HEK293T (cell line): ENCODE data around the gene APP.

ENCODE experiments used
- CTCF ChIA-PET: fragments of 350-600 bp; formaldehyde crosslinking; extraction: SDS; loops from one replicate; lab custom pipeline; 2021; ENCODE audit warnings: antibody characterized with exemption, inconsistent platforms; lab: Yijun Ruan, JAX
- POLR2A ChIA-PET: fragments of 350-600 bp; formaldehyde crosslinking; extraction: SDS; loops from one replicate; lab custom pipeline; 2020; ENCODE audit warnings: antibody characterized with exemption, inconsistent platforms; lab: Yijun Ruan, JAX
- DNase-seq: peaks from one replicate; pipeline ENCODE4 v3.0.0; 2012; ENCODE audit warnings: mixed read lengths; ENCODE audit errors: extremely low spot score
- ARNT ChIP-seq: fragments of 450-650 bp; IDR thresholded peaks from 2 replicates; pipeline ENCODE4 v1.6.1; 2017; ENCODE audit warnings: mild to moderate bottlenecking
- BHLHE40 ChIP-seq: fragments of 450-650 bp; IDR thresholded peaks from 2 replicates; pipeline ENCODE4 v1.6.1; 2016; ENCODE audit warnings: mild to moderate bottlenecking, moderate library complexity, borderline replicate concordance
- CTBP1 ChIP-seq: fragments of 450-650 bp; IDR thresholded peaks from 2 replicates; pipeline ENCODE4 v1.6.1; 2016; ENCODE audit warnings: borderline replicate concordance
- ELF4 ChIP-seq: fragments of 450-650 bp; IDR thresholded peaks from 2 replicates; pipeline ENCODE4 v1.6.1; 2017; ENCODE audit warnings: antibody characterized with exemption
- FOXA1 ChIP-seq: fragments of 450-650 bp; IDR thresholded peaks from 2 replicates; pipeline ENCODE4 v1.6.1; 2016; ENCODE audit warnings: mild to moderate bottlenecking
- FOXK2 ChIP-seq: fragments of 450-650 bp; IDR thresholded peaks from 2 replicates; pipeline ENCODE4 v1.6.1; 2016; ENCODE audit warnings: mild to moderate bottlenecking
- FOXM1 ChIP-seq: fragments of 450-650 bp; IDR thresholded peaks from 2 replicates; pipeline ENCODE4 v1.6.1; 2017; ENCODE audit warnings: mild to moderate bottlenecking, borderline replicate concordance
- HDGF ChIP-seq: fragments of 450-650 bp; IDR thresholded peaks from 2 replicates; pipeline ENCODE4 v1.6.1; 2017; ENCODE audit warnings: antibody characterized with exemption, borderline replicate concordance
- L3MBTL2 ChIP-seq: fragments of 450-650 bp; conservative IDR thresholded peaks from 2 replicates; pipeline ENCODE4 v1.6.1; 2016; ENCODE audit warnings: mild to moderate bottlenecking
- LEF1 ChIP-seq: fragments of 450-650 bp; IDR thresholded peaks from 2 replicates; pipeline ENCODE4 v1.6.1; 2017; ENCODE audit warnings: mild to moderate bottlenecking, borderline replicate concordance
- NFRKB ChIP-seq: fragments of 450-650 bp; IDR thresholded peaks from 2 replicates; pipeline ENCODE4 v1.6.1; 2016; ENCODE audit warnings: mild to moderate bottlenecking, moderate library complexity
- SP1 ChIP-seq: fragments of 450-650 bp; IDR thresholded peaks from 2 replicates; pipeline ENCODE4 v1.6.1; 2017
- SUZ12 ChIP-seq: fragments of 450-650 bp; IDR thresholded peaks from 2 replicates; pipeline ENCODE4 v1.6.1; 2016; ENCODE audit warnings: mild to moderate bottlenecking
- TARDBP ChIP-seq: fragments of 450-650 bp; IDR thresholded peaks from 2 replicates; pipeline ENCODE4 v1.6.1; 2016
- ZNF384 ChIP-seq: fragments of 450-650 bp; IDR thresholded peaks from 2 replicates; pipeline ENCODE4 v1.6.1; 2016
- TF ChIP-seq, protein P1 (sequence below): fragments of 450-650 bp; IDR thresholded peaks from 2 replicates; pipeline ENCODE4 v1.6.1; 2016

The APP gene

DNA sequence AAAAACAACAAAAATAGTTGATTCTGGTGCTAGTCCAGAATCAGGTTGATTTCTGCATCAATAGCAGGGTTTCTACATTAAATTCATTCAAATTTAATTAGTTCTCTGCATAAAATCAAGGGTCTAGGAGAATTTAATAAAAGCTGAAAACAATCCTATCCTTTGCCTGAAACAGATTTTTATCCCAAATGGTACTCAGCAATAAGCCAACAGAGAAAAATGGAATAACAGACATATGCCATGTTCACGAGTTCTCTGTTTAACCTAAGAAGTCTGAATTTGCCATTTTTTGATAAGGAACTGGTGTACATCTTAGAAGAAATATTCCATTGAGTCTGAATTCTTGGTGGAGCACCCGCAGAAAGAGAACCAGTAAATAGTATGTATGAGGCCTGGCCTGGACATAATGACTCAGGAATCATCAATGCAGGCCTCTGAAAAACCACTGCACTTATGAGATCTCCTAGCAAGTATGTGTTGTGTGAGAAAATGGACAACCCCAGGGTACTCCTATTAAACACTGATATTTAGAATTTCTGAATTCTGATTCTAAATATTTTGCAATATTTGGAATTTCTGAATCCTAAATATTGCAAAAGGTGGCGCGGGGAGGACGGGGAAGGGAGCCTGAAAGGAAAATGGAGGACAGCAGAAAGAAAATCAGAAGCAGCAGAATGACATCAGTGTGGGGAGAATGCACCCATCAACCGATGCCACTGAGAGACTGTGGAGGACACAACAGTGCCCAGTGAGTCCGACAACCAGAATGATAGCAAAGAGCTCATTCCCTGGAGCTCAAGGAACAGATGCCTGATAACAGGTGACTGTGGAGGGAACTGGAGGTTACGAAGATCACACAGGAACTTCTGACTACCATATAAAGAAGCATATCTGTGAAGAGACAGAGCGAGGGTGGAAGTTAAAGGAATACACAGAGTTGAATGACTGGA, 97.6 kb downstream of the APP start:
- DNase-seq: no peak
- ChIA-PET CTCF (interaction anchor here (0.7 kb wide), 1 partner anchor 98 kb away, joined by 4 read pairs; no protein-coding TSS in a partner anchor), POLR2A (no interaction called here)

DNA sequence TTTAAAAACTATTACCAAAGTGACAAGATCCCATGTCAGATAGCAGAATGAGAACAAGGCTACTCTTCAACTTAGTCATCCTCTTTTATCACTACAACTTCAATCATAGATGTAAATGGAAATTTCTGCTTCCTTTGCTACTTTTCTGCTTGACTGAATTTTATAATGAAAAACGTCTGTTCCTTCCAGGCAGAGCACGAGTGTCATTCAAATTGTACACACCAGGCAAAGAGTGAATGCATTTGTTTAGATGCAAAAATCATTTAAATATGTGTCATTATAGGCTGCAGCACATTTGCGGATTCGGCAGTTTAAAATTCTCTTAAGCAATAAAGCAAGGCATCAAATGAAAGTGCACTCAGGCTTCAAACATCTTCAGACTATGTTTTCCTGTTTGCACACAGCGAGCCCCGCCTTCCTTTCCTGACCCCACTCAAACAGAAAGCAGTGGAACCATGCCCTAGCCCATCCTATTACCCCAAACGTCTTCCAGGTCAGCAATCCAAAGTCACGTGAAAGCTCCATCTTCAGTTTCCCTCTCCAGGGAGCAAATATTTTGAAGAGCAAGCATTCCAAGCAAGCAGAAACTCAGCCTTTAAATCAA, 99.6 kb downstream of the APP start:
- no peak for TF ChIP-seq FOXM1
- TF ChIP-seq, protein P1, sequence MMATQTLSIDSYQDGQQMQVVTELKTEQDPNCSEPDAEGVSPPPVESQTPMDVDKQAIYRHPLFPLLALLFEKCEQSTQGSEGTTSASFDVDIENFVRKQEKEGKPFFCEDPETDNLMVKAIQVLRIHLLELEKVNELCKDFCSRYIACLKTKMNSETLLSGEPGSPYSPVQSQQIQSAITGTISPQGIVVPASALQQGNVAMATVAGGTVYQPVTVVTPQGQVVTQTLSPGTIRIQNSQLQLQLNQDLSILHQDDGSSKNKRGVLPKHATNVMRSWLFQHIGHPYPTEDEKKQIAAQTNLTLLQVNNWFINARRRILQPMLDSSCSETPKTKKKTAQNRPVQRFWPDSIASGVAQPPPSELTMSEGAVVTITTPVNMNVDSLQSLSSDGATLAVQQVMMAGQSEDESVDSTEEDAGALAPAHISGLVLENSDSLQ: peak; percentile 24; the same call in 1 of the 2 replicates
- no peak for TF ChIP-seq ELF4
- TF ChIP-seq FOXK2: no peak
- CTCF ChIA-PET: interaction anchor here (0.7 kb wide), 1 partner anchor 7 kb away, joined by 3 read pairs; no protein-coding TSS in a partner anchor
- no peak for DNase-seq
- POLR2A ChIA-PET: no interaction called here

More for the DNA sequence above, 97.6 kb downstream of the APP start:
- TF ChIP-seq CTBP1 (no peak), FOXK2 (no peak), TARDBP (no peak), FOXA1 (no peak), FOXM1 (no peak), SP1 (no peak), ARNT (no peak), BHLHE40 (no peak), SUZ12 (no peak), NFRKB (no peak), L3MBTL2 (no peak), ZNF384 (no peak)

DNA sequence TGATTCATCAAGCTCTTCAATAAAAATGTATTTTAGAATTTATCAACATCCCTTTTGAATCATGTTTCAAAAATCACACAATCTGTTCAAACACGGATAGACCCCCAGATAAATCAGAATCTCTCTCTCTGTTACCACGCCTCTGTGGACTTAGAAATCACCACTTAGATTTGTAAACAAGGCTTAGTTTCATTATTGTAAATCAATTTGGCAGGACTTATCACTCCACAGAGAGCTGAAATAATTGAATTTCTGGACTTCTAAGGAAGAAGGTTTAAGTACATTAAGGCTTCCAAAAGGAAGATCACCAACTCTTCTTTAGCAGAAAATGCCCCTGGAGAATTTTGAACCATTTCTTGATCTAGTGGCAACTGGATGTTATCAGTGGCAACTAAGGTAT, 100.4 kb downstream of the APP start:
- TF ChIP-seq NFRKB (no peak), FOXA1 (no peak), L3MBTL2 (no peak), TARDBP (no peak), FOXM1 (no peak), ARNT (no peak), SP1 (no peak), HDGF (no peak), LEF1 (no peak), BHLHE40 (no peak), SUZ12 (no peak), CTBP1 (no peak), ZNF384 (no peak), ELF4 (no peak), FOXK2 (no peak)
- TF ChIP-seq, protein P1: no peak
- DNase-seq: no peak
- ChIA-PET CTCF (interaction anchor here (0.7 kb wide), 1 partner anchor 8 kb away, joined by 3 read pairs; no protein-coding TSS in a partner anchor), POLR2A (no interaction called here)

DNA sequence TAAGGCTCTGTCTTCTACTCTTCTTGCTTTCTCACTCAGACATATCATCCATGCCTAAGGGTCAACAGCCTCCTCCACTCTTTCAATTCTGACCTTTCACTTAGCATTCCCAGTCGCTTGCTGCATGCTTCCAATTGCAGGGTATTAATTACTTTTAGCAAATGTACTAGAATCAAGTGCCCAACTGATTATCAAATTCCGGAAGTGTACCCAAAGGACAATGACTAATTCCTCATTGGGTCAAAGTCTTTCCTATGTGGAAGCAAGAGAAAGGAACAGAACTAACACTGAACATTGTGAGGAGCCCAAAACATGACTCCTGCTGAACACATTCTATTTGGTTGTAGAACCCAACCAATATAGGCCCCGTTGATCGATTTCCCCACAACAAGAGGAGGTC, 101.8 kb downstream of the APP start:
- CTCF ChIA-PET: no interaction called here

GRCh38 chr21:26067836-26068594, 102.6 kb downstream of the APP start:
- TF ChIP-seq TARDBP (no peak), FOXK2 (no peak), LEF1 (no peak), FOXM1 (no peak), ELF4 (no peak), SP1 (no peak), NFRKB (no peak), SUZ12 (no peak), ZNF384 (no peak), FOXA1 (no peak), BHLHE40 (no peak)
- TF ChIP-seq, protein P1: no peak
- DNase-seq: no peak
- ChIA-PET CTCF (no interaction called here), POLR2A (no interaction called here)

More for the DNA sequence above, 101.8 kb downstream of the APP start:
- DNase-seq: no peak
- no peak for TF ChIP-seq CTBP1
- no peak for TF ChIP-seq NFRKB
- TF ChIP-seq FOXK2: no peak
- no peak for TF ChIP-seq ZNF384
- TF ChIP-seq SUZ12: no peak
- no peak for TF ChIP-seq SP1
- TF ChIP-seq ELF4: no peak
- no peak for TF ChIP-seq L3MBTL2
- no peak for TF ChIP-seq HDGF
- POLR2A ChIA-PET: no interaction called here

DNA sequence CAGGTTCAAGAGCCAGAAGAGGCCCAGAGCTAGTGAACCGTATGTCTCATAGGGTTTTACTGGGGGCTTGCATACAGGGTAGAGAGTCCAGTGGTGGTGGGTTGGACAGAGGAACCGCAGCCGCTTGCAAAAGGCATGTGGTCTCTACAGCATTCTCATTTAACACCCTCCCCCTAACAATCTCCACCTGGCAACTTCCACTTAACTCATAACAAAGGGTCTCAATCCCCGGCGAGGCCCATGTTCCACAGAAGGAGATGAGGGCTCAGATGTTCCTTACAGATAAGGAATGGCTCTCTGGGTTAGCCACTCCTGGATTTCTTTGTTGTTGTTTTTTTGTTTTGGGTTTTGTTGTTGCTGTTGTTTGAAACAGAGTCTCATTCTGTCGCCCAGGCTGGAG, 106.1 kb downstream of the APP start:
- ChIA-PET CTCF (no interaction called here), POLR2A (no interaction called here)
- no peak for DNase-seq
- no peak for TF ChIP-seq ARNT
- no peak for TF ChIP-seq SP1
- TF ChIP-seq CTBP1: no peak
- no peak for TF ChIP-seq LEF1
- no peak for TF ChIP-seq HDGF
- TF ChIP-seq, protein P1: no peak
- TF ChIP-seq BHLHE40: no peak
- no peak for TF ChIP-seq FOXM1
- TF ChIP-seq FOXK2: no peak
- TF ChIP-seq NFRKB: no peak
- TF ChIP-seq TARDBP: no peak
